ENCODE data around the gene NUDT8.
A peak's percentile ranks its signal among the peaks of the same experiment; 100 is the strongest.
"Not testable (repeated sequence)": the region's sequence is repeated elsewhere in the genome, so short reads cannot be mapped to it uniquely, and the experiment has no call there.

The NUDT8 gene

DNA sequence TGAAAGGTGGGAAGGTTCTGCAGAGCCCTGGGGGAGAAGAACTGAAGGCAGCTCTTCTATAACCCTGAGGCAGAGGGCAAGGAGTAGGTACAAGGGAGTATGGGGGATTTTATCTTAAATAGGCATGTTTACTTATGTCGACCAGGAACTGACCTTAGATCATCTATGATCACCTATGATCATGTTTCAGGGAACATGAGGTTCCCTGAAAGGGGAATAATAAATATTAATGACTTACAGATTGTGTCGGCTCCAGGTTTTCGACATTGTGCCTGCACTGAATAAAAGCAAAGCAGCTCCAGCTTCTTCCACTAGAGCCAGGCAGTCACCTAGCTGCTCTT lies 36.2 kb downstream of the NUDT8 start:
- DNase-seq (ENCODE audit: low read depth in 2 of 2), result no peak

DNA sequence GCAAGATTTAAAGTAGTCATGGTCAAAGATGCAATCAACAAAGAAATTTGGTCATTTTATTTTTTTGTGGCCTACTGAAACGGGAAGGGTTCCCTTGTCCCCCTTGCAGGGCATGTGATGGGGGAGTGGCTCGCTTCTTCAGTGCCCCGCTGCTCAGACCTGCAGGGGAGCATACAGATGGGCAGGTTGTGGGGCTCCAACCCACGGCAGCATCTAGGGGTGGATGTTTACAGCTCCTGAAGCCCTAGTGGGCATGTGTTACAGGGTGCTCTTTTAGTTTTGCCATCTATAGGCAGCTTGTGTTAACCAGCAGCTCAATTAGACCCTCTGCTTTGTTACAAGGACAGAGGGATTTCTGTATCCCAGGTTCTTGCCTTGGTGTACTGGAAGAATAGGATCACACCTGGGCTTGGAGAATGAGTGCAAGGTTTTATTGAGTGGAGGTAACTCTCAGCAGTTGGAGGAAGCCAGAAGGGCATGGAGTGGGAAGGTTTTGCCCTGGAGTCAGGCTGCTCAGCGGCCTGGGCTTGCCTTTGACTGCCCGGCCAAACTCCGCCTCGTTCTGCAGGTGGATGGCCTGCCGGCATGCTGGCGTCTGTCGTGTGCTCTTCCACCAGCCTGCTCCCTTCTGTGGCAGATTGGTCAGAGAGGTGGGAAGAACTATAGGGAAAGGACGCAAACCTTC lies 36.7 kb downstream of the NUDT8 start:
- DNase-seq (ENCODE audit: low read depth in 2 of 2), result no peak

DNA sequence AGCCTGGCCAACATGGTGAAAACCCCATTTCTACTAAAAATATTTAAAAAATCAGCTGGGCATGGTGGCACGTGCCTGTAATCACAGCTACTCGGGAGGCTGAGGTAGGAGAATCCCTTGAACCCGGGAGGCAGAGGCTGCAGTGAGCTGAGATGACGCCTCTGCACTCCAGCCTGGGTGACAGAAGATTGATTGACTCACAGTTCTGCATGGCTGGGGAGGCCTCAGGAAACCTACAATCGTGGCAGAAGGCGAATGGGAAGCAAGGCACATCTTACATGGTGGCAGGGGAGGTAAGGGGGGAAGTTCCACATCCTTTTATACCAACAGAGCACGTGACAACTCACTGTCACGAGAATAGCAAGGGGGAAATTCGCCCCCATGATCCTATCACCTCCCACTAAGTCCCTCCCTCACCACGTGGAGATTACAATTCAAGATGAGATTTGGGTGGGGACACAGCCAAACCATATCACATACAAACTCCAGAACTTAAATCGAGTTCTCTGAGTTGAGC lies 40.8 kb downstream of the NUDT8 start:
- DNase-seq (ENCODE audit: low read depth in 2 of 2), result not testable (repeated sequence)

DNA sequence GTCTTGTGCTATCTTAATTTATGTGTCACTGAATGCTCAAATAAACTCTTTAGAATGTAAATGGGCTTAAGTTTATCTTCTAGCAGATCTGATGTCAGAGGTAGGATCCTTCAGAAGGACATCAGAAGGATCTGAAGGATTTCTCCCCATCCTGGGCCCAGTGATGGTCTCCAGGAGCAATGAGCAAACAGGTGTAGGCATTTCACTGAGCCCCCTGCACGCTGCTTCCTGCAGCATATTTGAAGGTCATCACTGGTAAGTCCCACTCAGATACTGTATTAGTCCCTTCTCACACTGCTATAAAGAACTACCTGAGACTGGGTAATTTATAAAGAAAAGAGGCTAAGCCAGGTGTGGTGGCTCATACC lies 41.6 kb downstream of the NUDT8 start:
- no peak for DNase-seq (ENCODE audit: low read depth in 2 of 2)

DNA sequence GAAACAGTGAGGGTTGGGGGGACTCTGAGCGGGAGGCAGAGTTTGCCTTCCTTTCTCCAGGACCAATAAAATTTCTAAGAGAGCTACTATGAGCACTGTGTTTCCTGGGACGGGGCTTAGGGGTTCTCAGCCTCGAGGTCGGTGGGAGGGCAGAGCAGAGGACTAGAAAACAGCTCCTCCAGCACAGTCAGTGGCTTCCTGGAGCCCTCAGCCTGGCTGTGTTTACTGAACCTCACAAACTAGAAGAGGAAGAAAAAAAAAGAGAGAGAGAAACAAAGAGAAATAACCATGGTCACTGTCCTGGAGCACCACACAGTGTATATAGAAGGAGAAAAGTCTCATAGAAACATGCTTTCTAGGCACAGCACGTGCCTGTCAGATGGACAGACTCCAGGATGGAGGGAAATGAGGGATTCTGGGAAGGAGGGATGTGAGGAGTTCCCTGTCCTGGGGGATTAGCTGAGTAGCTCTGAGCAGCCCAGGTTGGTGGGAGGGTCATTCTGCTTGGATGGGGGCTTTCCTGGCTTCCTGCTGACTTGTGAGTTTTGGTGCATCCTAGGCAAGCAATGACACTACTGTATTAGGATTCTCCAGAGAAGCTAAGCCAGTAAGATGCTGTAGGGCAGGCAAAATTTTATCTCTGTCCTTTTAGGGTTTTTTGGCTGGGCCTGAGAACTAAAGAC lies 43.0 kb downstream of the NUDT8 start:
- no peak for DNase-seq (ENCODE audit: low read depth in 2 of 2)

DNA sequence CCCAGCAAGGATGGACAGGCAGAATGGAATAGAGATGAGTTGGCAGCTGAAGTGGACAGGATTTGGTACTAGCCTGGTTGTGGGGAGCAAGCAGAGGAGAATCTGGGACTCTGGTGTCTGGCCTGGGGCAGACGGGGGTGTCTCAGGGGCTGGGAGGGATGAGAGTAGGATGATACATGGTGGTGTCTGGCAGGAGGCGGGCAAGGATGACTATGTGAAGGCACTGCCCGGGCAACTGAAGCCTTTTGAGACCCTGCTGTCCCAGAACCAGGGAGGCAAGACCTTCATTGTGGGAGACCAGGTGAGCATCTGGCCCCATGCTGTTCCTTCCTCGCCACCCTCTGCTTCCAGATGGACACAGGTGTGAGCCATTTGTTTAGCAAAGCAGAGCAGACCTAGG lies 43.8 kb downstream of the NUDT8 start:
- no peak for DNase-seq (ENCODE audit: low read depth in 2 of 2)

DNA sequence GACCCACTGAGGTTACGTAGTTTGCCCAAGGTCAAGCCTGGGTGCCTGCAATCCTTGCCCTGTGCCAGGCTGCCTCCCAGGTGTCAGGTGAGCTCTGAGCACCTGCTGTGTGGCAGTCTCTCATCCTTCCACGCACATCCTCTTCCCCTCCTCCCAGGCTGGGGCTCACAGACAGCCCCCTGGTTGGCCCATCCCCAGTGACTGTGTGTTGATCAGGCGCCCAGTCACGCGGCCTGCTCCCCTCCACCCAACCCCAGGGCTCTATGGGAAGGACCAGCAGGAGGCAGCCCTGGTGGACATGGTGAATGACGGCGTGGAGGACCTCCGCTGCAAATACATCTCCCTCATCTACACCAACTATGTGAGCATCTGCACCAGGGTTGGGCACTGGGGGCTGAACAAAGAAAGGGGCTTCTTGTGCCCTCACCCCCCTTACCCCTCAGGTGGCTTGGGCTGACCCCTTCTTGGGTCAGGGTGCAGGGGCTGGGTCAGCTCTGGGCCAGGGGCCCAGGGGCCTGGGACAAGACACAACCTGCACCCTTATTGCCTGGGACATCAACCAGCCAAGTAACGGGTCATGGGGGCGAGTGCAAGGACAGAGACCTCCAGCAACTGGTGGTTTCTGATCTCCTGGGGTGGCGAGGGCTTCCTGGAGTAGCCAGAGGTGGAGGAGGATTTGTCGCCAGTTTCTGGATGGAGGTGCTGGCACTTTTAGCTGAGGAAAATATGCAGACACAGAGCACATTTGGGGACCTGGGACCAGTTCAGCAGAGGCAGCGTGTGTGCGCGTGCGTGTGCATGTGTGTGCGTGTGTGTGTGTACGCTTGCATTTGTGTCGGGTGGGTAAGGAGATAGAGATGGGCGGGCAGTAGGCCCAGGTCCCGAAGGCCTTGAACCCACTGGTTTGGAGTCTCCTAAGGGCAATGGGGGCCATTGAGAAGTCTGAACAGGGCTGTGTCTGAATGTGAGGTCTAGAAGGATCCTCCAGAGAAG lies 44.6 kb downstream of the NUDT8 start:
- DNase-seq (ENCODE audit: low read depth in 2 of 2), result no peak

DNA sequence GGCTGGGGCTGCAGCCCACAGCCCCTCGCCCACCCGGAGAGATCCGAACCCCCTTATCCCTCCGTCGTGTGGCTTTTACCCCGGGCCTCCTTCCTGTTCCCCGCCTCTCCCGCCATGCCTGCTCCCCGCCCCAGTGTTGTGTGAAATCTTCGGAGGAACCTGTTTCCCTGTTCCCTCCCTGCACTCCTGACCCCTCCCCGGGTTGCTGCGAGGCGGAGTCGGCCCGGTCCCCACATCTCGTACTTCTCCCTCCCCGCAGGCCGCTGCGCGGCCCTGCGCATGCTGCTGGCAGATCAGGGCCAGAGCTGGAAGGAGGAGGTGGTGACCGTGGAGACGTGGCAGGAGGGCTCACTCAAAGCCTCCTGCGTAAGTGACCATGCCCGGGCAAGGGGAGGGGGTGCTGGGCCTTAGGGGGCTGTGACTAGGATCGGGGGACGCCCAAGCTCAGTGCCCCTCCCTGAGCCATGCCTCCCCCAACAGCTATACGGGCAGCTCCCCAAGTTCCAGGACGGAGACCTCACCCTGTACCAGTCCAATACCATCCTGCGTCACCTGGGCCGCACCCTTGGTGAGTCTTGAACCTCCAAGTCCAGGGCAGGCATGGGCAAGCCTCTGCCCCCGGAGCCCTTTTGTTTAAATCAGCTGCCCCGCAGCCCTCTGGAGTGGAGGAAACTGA lies 45.4 kb downstream of the NUDT8 start:
- no peak for DNase-seq (ENCODE audit: low read depth in 2 of 2)

DNA sequence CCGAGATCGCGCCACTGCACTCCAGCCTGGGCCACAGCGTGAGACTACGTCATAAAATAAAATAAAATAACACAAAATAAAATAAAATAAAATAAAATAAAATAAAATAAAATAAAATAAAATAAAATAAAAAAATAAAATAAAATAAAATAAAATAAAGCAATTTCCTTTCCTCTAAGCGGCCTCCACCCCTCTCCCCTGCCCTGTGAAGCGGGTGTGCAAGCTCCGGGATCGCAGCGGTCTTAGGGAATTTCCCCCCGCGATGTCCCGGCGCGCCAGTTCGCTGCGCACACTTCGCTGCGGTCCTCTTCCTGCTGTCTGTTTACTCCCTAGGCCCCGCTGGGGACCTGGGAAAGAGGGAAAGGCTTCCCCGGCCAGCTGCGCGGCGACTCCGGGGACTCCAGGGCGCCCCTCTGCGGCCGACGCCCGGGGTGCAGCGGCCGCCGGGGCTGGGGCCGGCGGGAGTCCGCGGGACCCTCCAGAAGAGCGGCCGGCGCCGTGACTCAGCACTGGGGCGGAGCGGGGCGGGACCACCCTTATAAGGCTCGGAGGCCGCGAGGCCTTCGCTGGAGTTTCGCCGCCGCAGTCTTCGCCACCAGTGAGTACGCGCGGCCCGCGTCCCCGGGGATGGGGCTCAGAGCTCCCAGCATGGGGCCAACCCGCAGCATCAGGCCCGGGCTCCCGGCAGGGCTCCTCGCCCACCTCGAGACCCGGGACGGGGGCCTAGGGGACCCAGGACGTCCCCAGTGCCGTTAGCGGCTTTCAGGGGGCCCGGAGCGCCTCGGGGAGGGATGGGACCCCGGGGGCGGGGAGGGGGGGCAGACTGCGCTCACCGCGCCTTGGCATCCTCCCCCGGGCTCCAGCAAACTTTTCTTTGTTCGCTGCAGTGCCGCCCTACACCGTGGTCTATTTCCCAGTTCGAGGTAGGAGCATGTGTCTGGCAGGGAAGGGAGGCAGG lies 46.2 kb downstream of the NUDT8 start, which contains the start of gene GSTP1:
Gene GSTP1 (plus strand): TSS at position 566 of the 958 bp plus-strand sequence. CDS start 32 bp downstream, at position 598.
- DNase-seq (ENCODE audit: low read depth in 2 of 2), result peak; percentile 59 to 80

DNA sequence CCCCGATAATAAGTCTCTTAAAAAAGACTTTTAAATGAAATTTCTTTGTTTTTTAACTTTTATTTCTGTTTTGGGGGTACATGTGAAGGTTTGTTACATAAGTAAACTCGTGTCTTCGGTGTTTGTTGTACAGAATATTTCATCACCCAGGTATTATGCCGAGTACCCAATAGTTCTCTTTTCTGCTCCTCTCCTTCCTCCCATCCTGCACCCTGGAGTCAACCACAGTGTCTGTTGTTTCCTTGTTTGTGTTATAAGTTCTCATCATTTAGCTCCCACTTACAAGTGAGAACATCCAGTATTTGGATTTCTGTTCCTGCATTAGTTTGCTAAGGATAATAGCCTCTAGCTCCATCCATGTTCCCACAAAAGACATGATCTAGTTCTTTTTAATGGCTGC lies 47.7 kb downstream of the NUDT8 start:
- DNase-seq (ENCODE audit: low read depth in 2 of 2), result no peak

DNA sequence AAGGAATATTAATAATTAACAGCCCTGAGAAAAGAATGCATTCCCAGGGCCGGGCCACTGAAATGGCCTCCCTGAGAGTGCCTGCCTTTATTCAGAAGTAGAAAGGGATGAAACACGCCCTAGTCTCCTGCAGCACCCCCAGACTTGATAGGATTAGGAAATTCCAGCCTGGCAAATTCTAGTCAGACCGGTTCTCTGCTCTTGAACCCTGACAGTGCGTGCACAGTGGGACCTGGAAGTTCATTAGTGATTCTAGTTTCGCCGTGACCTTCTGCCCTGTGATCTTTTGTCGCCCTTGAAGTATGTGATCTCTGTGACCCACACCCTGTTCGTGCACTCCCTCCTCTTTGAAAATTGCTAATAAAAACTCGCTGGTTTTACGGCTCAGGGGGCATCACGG lies 48.3 kb downstream of the NUDT8 start:
- no peak for DNase-seq (ENCODE audit: low read depth in 2 of 2)

DNA sequence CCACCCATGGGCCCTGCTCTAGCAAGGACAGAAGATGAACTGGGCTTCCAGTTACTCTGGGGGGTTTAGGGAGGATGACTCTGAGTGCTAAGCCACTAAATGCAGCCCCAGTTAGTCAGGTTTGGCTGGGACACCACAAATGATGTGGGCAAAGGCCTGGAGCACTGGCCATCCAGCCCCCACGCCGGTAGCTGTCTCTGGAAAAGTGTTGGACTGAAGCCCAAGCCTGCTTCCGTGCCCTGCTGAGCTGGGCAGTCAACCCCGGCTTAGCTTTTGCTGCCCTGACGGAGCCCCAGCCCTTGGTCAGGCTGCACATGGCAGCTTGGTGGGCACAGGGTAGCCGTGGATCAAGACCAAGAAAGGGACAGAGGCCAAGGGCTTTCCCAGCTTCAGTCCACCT lies 51.8 kb downstream of the NUDT8 start:
- no peak for DNase-seq (ENCODE audit: low read depth in 2 of 2)

All from stimulated activated CD8-positive, alpha-beta memory T cell treated with anti-CD3 and anti-CD28 coated beads, Interleukin-7, amount 100 ng/mL, for 4 hours (primary cell).